HK-2 (cell line): ENCODE data around the gene FTL.

ENCODE experiments used
- DNase-seq: peaks from one replicate; pipeline ENCODE4 v3.0.0-alpha.2; 2018; ENCODE audit not compliant: unreplicated experiment

The FTL gene

GRCh38 chr19:48991873-48992580 is 26.9 kb downstream of the FTL start:
- peak; percentile 65 for DNase-seq

GRCh38 chr19:48992581-48993174 is 27.6 kb downstream of the FTL start:
- DNase-seq: no peak

GRCh38 chr19:48993175-48994034 is 28.3 kb downstream of the FTL start, which contains the start of the genes GYS1 and RUVBL2:
TSS of gene GYS1 (minus strand) at chr19:48993309. CDS start at chr19:48993112, 197 bp downstream.
TSS of gene RUVBL2 (plus strand) at chr19:48993887. CDS start at chr19:48993912, 25 bp downstream.
- peak; percentile 99 for DNase-seq

GRCh38 chr19:48994035-48994386 is 28.9 kb downstream of the FTL start:
- no peak for DNase-seq

GRCh38 chr19:48997972-48998371 is 32.9 kb downstream of the FTL start:
- DNase-seq: peak; percentile 81

GRCh38 chr19:48999481-49000325 is 34.6 kb downstream of the FTL start:
- peak; percentile 53 for DNase-seq

- DNase-seq: no peak
Observed at GRCh38 chr19:49004133-49004532, 39.0 kb downstream of the FTL start.

- DNase-seq: no peak
Observed at GRCh38 chr19:49004964-49005614, 40.0 kb downstream of the FTL start.

- DNase-seq: no peak
Observed at GRCh38 chr19:49006905-49007304, 41.8 kb downstream of the FTL start.

- no peak for DNase-seq
Observed at GRCh38 chr19:49009828-49010227, 44.7 kb downstream of the FTL start.

GRCh38 chr19:49010453-49010852 is 45.3 kb downstream of the FTL start:
- DNase-seq: no peak

- no peak for DNase-seq
Observed at GRCh38 chr19:49011194-49011593, 46.1 kb downstream of the FTL start.

- DNase-seq: no peak
Observed at GRCh38 chr19:49014123-49014869, 49.2 kb downstream of the FTL start.

GRCh38 chr19:49014870-49015255 is 49.8 kb downstream of the FTL start:
- no peak for DNase-seq

- DNase-seq: no peak
Observed at GRCh38 chr19:49016067-49016839, 51.1 kb downstream of the FTL start.
